AG04449 (cell line): Measurements from ENCODE around the gene SWI5.

Experiments
- CTCF ChIA-PET: fragments of 350-600 bp; formaldehyde crosslinking; extraction: SDS; loops from one replicate; lab custom pipeline; 2021; ENCODE audit warnings: antibody characterized with exemption; lab: Yijun Ruan, JAX
- POLR2A ChIA-PET: fragments of 400-600, 350-600 bp; formaldehyde crosslinking; extraction: SDS; loops from one replicate; lab custom pipeline; 2020; ENCODE audit warnings: antibody characterized with exemption, inconsistent platforms; lab: Yijun Ruan, JAX
- DNase-seq: peaks from one replicate; pipeline ENCODE4 v3.0.0-alpha.2; 2010; ENCODE audit warnings: low read depth, low spot score
- H3K4me3 ChIP-seq: 2 replicates; pipeline ENCODE4 v1.5.1; 2011; ENCODE audit warnings: low read depth, mild to moderate bottlenecking, control low read depth, low read length
- TF ChIP-seq, protein P1 (sequence below): IDR thresholded peaks from one replicate; pipeline ENCODE4 v1.5.1; 2011; ENCODE audit warnings: mild to moderate bottlenecking, moderate library complexity, low read length, control low read depth, inconsistent platforms; ENCODE audit not compliant: insufficient read depth; ENCODE audit errors: missing control alignments

SWI5 gene

DNA sequence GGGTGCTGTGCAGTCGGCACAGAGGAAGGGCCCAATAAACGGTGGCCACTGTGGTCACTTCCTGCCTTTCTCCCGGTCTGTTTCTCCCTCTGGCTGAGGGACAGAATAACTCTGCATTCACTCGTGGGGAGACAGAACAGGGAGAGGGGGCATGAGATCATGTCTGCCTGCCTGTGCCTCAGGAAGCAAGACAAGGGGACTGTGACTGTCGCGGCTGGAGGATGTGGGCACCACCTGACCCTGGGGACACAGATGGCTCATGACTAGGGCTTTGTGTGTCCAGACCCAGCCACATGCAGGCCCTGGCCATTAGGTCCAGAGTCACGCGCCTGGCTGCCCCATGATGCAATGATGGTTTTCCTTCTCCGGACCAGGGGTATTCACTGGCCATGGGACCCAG is 40.3 kb downstream of the SWI5 start:
- no peak overlapping the region for H3K4me3 ChIP-seq
- DNase-seq, result no peak
- ChIA-PET POLR2A (no interaction called here), CTCF (interaction anchor here (1.0 to 2.6 kb wide), 2 partner anchors 21 to 25 kb away, joined by 3 to 8 read pairs; no protein-coding TSS in a partner anchor)
- TF ChIP-seq, protein P1, sequence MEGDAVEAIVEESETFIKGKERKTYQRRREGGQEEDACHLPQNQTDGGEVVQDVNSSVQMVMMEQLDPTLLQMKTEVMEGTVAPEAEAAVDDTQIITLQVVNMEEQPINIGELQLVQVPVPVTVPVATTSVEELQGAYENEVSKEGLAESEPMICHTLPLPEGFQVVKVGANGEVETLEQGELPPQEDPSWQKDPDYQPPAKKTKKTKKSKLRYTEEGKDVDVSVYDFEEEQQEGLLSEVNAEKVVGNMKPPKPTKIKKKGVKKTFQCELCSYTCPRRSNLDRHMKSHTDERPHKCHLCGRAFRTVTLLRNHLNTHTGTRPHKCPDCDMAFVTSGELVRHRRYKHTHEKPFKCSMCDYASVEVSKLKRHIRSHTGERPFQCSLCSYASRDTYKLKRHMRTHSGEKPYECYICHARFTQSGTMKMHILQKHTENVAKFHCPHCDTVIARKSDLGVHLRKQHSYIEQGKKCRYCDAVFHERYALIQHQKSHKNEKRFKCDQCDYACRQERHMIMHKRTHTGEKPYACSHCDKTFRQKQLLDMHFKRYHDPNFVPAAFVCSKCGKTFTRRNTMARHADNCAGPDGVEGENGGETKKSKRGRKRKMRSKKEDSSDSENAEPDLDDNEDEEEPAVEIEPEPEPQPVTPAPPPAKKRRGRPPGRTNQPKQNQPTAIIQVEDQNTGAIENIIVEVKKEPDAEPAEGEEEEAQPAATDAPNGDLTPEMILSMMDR, result no peak

- CTCF ChIA-PET, result interaction anchor here (1.3 kb wide), 1 partner anchor 24 kb away, joined by 4 read pairs; no protein-coding TSS in a partner anchor
- no peak overlapping the region for H3K4me3 ChIP-seq
- TF ChIP-seq, protein P1, result no peak
- POLR2A ChIA-PET, result no interaction called here
- DNase-seq, result no peak
Observed at GRCh38 chr9:128317629-128318028, 41.6 kb downstream of the SWI5 start.

DNA sequence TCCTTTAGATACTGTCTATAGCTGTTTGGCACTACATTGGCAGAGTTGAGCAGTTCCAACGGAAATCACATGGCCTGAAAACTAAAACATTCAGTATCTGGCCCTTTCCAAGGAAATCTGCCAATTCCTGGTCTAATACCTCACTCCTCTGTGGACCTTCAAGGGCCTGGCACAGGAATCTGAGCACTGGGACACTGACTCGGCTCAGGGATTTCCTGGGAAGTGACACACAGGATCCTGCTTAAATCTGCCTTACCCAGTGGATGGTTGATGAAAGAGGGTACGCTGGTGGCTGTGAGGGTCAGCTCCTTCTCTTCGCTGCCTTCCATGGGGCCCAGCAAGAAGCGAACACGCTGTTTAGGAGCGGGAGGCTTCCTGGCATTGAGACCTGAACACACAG is 45.3 kb downstream of the SWI5 start:
- ChIA-PET CTCF (interaction anchor here (1.2 to 3.0 kb wide), 4 partner anchors 17 to 98 kb away, joined by 3 to 18 read pairs (median 4); no protein-coding TSS in a partner anchor), POLR2A (no interaction called here)
- H3K4me3 ChIP-seq, result peak overlapping the region; percentile 97
- TF ChIP-seq, protein P1, result no peak
- no peak for DNase-seq

DNA sequence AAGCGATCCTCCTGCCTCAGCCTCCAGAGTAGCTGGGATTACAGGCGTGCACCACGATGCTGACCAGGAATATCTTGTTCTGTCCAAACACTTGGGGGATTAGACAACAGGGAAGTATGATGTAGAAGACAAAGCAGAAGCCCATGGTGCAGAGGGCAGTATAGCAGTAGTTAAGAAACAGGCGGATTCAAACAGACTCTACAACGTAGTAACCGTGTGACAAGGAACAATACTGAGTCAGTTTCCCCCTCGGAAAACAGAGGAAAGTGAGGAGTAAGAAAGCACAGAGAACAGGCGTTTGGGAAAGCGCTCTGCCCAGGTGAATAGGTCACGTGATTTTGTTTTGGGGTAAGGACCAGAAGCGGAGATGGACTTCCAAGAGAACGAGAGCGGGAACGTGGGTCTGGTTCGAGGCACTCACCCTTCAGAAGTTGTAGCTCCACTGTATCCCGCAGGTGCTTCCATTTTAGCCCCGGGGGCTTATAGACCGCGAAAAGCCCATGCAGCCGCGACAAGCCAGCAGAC is 45.9 kb downstream of the SWI5 start:
- DNase-seq, result no peak
- TF ChIP-seq, protein P1, result no peak
- peak overlapping the region; percentile 97 for H3K4me3 ChIP-seq
- CTCF ChIA-PET, result interaction anchor here (1.3 to 3.0 kb wide), 3 partner anchors 19 to 98 kb away, joined by 3 to 18 read pairs (median 6); no protein-coding TSS in a partner anchor
- POLR2A ChIA-PET, result no interaction called here

DNA sequence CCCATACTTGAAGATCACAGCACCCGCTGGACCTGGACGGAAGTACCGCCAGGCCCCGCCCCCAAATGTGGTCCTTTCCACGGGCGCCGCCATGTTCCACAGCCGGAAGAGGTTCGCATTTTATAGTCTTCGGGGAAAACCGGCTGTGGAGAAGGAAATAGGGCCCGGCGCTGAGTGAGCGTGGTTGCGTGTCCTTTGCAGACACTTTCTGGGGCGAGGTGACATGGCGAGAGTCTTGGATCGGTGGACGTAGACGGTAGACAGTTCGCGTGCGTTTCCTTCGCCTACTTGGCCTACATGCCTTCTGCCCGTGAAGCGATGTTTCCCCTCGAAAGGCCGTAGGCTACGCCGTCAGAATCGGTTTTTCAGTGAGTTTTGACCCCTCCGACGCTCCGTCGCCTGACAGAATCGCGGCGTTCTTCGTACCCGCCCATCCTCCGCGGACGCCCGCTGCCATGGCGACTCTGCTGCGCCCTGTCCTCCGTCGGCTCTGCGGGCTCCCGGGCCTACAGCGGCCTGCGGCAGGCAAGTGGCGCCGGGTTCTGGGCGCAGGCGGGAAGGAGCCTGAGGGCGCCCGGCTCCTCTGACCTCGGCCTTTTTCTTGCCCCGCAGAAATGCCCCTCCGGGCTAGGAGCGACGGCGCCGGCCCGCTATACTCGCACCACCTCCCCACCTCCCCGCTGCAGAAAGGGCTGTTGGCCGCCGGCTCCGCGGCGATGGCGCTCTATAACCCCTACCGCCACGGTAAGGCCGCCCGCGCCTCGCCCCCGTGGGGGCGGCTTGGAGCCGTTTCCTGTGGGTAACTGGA is 46.5 kb downstream of the SWI5 start, which contains the start of the genes COQ4 and TRUB2:
Gene COQ4, plus strand, starts transcription at position 436 of the 808 bp plus-strand sequence. Its CDS starts 20 bp downstream, at position 456.
Gene TRUB2, minus strand, starts transcription at position 44 of the 808 bp plus-strand sequence. Its CDS starts 39 bp downstream, at position 5.
- TF ChIP-seq, protein P1, result no peak

More for the DNA sequence above, 46.5 kb downstream of the SWI5 start, which contains the start of the genes COQ4 and TRUB2:
- CTCF ChIA-PET, result interaction anchor here (1.4 to 3.0 kb wide), 2 partner anchors 14 to 28 kb away, joined by 3 to 18 read pairs; no protein-coding TSS in a partner anchor
- POLR2A ChIA-PET, result interaction anchor here (1.2 kb wide), 1 partner anchor 48 kb away, joined by 3 read pairs; the partner anchor contains the start of gene URM1
- peak within 1 kb of the TSS; percentile 97 for H3K4me3 ChIP-seq
- peak; percentile 59 for DNase-seq
